ENCODE data around the gene DOCK4. TPM values are rescaled to one million over a fixed set of nuclear protein-coding genes. Genes with fewer than 3 reads are reported as not detected.

Gene DOCK4
- total RNA-seq, 1 experiment from 2014 or later = 20.4 TPM

GRCh38 chr7:111802194-111802772 is 403.9 kb downstream of the DOCK4 start (continued):
- TF ChIP-seq AFF4 (CRISPR knock-in tag; IDR thresholded peaks at IDR 0.05; ENCODE audit: borderline replicate concordance) (no peak), CREM (CRISPR knock-in tag; IDR thresholded peaks at IDR 0.05) (no peak), ZNF317 (CRISPR knock-in tag; IDR thresholded peaks at IDR 0.05; ENCODE audit: borderline replicate concordance, low read depth) (no peak), ATF1 (CRISPR knock-in tag; IDR thresholded peaks at IDR 0.05) (no peak), HMGA2 (CRISPR knock-in tag; IDR thresholded peaks at IDR 0.05) (no peak), NFYB (CRISPR knock-in tag; conservative IDR thresholded peaks at IDR 0.05; ENCODE audit: low read depth) (no peak), ZNF416 (CRISPR knock-in tag; IDR thresholded peaks at IDR 0.05) (no peak), SOX15 (CRISPR knock-in tag; IDR thresholded peaks at IDR 0.05) (no peak), ZNF423 (CRISPR knock-in tag; IDR thresholded peaks at IDR 0.05) (no peak), E2F1 (CRISPR knock-in tag; IDR thresholded peaks at IDR 0.05) (no peak)

- H3K9me3 Mint-ChIP-seq = peaks cover 62% of the 10 kb centered on the region
- TF ChIP-seq NR2C2 (CRISPR knock-in tag; IDR thresholded peaks at IDR 0.05) (no peak), ZSCAN18 (CRISPR knock-in tag; IDR thresholded peaks at IDR 0.05) (no peak), CTCF (IDR thresholded peaks at IDR 0.05) (no peak), CREM (CRISPR knock-in tag; IDR thresholded peaks at IDR 0.05) (no peak), ESRRA (CRISPR knock-in tag; IDR thresholded peaks at IDR 0.05; ENCODE audit: borderline replicate concordance) (no peak), RELA (CRISPR knock-in tag; IDR thresholded peaks at IDR 0.05; ENCODE audit: borderline replicate concordance) (no peak), TCF7 (CRISPR knock-in tag; IDR thresholded peaks at IDR 0.05; ENCODE audit: low read depth) (no peak), FOXP1 (CRISPR knock-in tag; IDR thresholded peaks at IDR 0.05; ENCODE audit: borderline replicate concordance) (no peak), FOXJ3 (CRISPR knock-in tag; IDR thresholded peaks at IDR 0.05; ENCODE audit: borderline replicate concordance) (no peak), MXD4 (CRISPR knock-in tag; IDR thresholded peaks at IDR 0.05; ENCODE audit: borderline replicate concordance) (no peak), NFE2L1 (CRISPR knock-in tag; IDR thresholded peaks at IDR 0.05) (no peak), ZNF396 (CRISPR knock-in tag; IDR thresholded peaks at IDR 0.05; ENCODE audit: borderline replicate concordance) (no peak), GTF2I (CRISPR knock-in tag; conservative IDR thresholded peaks at IDR 0.05) (no peak)
- CTCF ChIA-PET = interaction anchor here (1.1 kb wide), 1 partner anchor 38 kb away, joined by 3 read pairs; no protein-coding TSS in a partner anchor
- peaks cover 9% of the 10 kb centered on the region; the same call in 1 of the 2 replicates for H3K27me3 Mint-ChIP-seq (ENCODE audit: low read depth)
- no peak overlapping the region for H3K4me3 Mint-ChIP-seq
- POLR2A ChIA-PET = no interaction called here
- ATAC-seq (no peak), DNase-seq (ENCODE audit: low spot score) (no peak)
- no peaks in the 10 kb centered on the region for H3K4me1 Mint-ChIP-seq
- peaks cover 62% of the 10 kb centered on the region for H3K36me3 Mint-ChIP-seq
- no peak overlapping the region for H3K27ac Mint-ChIP-seq
Observed at GRCh38 chr7:111801277-111801676, 404.9 kb downstream of the DOCK4 start.
